HL-60 (cell line): ENCODE measurements around the gene CHIT1.

Experiments
- DNase-seq, 2 experiments: peaks; one replicate each; pipeline ENCODE4 v3.0.0-alpha.2; 2010 to 2020; ENCODE audit warnings: low read depth in 1 of 2, low spot score in 1 of 2
- H3K27ac ChIP-seq: fragments of 250-450 bp; sonication (Bioruptor Pico); replicated peaks from 2 replicates; pipeline ENCODE4 v1.5.1; 2020; ENCODE audit warnings: mild to moderate bottlenecking, moderate library complexity
- H3K27me3 ChIP-seq: fragments of 250-450 bp; sonication (Bioruptor Pico); 2 replicates; pipeline ENCODE4 v1.5.1; 2021; ENCODE audit warnings: mild to moderate bottlenecking, moderate library complexity; ENCODE audit not compliant: insufficient read depth, poor library complexity, severe bottlenecking
- H3K4me3 ChIP-seq: replicated peaks from 2 replicates; pipeline ENCODE4 v1.5.1; 2011; ENCODE audit warnings: mild to moderate bottlenecking, control low read depth, low read length; ENCODE audit not compliant: insufficient read depth
- CTCF ChIP-seq: IDR thresholded peaks from one replicate; pipeline ENCODE4 v1.5.1; 2011; ENCODE audit warnings: low read length, control low read depth, inconsistent platforms; ENCODE audit not compliant: insufficient read depth
- GABPA ChIP-seq: IDR thresholded peaks from 2 replicates; pipeline ENCODE4 v1.6.1; 2012; ENCODE audit warnings: low read depth
- POLR2AphosphoS5 ChIP-seq: IDR thresholded peaks from 2 replicates; pipeline ENCODE4 v1.6.1; 2012; ENCODE audit warnings: low read depth
- REST ChIP-seq: IDR thresholded peaks from 2 replicates; pipeline ENCODE4 v1.6.1; 2012; ENCODE audit warnings: low read depth; ENCODE audit not compliant: insufficient replicate concordance
- SPI1 ChIP-seq: IDR thresholded peaks from 2 replicates; pipeline ENCODE4 v1.6.1; 2012; ENCODE audit warnings: low read depth, mild to moderate bottlenecking, borderline replicate concordance

CHIT1 gene

GRCh38 chr1:203183828-203184227 is 45.6 kb downstream of the CHIT1 start:
- H3K27ac ChIP-seq: no peak overlapping the region
- TF ChIP-seq SPI1 (no peak), POLR2AphosphoS5 (no peak), REST (no peak), CTCF (no peak), GABPA (no peak)

GRCh38 chr1:203182387-203182953 is 47.0 kb downstream of the CHIT1 start:
- H3K27me3 ChIP-seq: no peaks in the 10 kb centered on the region
- DNase-seq: no peak
- no peak for TF ChIP-seq REST
- TF ChIP-seq SPI1: peak; percentile 60; the same call in 1 of the 2 replicates
- H3K27ac ChIP-seq: peak overlapping the region; percentile 26; the same call in 1 of the 2 replicates
- H3K4me3 ChIP-seq: no peak overlapping the region

More at GRCh38 chr1:203183828-203184227, 45.6 kb downstream of the CHIT1 start:
- Histone ChIP-seq H3K27me3 (no peaks in the 10 kb centered on the region), H3K4me3 (no peak overlapping the region)
- no peak for DNase-seq

GRCh38 chr1:203181586-203182386 is 47.7 kb downstream of the CHIT1 start:
- DNase-seq: peak in 1 of 2 experiments; percentile 38
- Histone ChIP-seq H3K4me3 (no peak overlapping the region), H3K27me3 (no peaks in the 10 kb centered on the region), H3K27ac (peak overlapping the region; percentile 26; the same call in 1 of the 2 replicates)
- no peak for TF ChIP-seq GABPA
- TF ChIP-seq POLR2AphosphoS5: no peak

- TF ChIP-seq SPI1 (no peak), POLR2AphosphoS5 (no peak), CTCF (no peak), REST (no peak), GABPA (no peak)
- Histone ChIP-seq H3K4me3 (no peak overlapping the region), H3K27ac (no peak overlapping the region), H3K27me3 (no peaks in the 10 kb centered on the region)
- DNase-seq: no peak
These were observed 48.7 kb downstream of the CHIT1 start for GRCh38 chr1:203180611-203181330.
